ENCODE data around the gene ATP5PD. TPM values are rescaled to one million over a fixed set of nuclear protein-coding genes. Genes with fewer than 3 reads are reported as not detected.

The ATP5PD gene
- total and polyA plus RNA-seq, 2 of the 13 experiments (the other 11 are each of a cell fraction or from before 2014, with no cell fraction given): 158 to 428 TPM

- TF ChIP-seq, protein P1, sequence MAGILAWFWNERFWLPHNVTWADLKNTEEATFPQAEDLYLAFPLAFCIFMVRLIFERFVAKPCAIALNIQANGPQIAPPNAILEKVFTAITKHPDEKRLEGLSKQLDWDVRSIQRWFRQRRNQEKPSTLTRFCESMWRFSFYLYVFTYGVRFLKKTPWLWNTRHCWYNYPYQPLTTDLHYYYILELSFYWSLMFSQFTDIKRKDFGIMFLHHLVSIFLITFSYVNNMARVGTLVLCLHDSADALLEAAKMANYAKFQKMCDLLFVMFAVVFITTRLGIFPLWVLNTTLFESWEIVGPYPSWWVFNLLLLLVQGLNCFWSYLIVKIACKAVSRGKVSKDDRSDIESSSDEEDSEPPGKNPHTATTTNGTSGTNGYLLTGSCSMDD (CRISPR knock-in tag; IDR thresholded peaks at IDR 0.05): no peak
- TF ChIP-seq ZNF589 (CRISPR knock-in tag; conservative IDR thresholded peaks at IDR 0.05) (peak; percentile 67; the same call in 1 of the 2 replicates), ZNF639 (CRISPR knock-in tag; conservative IDR thresholded peaks at IDR 0.05) (peak; percentile 60; the same call in 1 of the 2 replicates), GMEB1 (CRISPR knock-in tag; IDR thresholded peaks at IDR 0.05; ENCODE audit: borderline replicate concordance) (no peak; the same call in 1 of the 2 replicates), PBX3 (CRISPR knock-in tag; IDR thresholded peaks at IDR 0.05; ENCODE audit: borderline replicate concordance) (0 out of 2 replicates have a peak, but pooled peaks have one; percentile 7), ZBTB21 (CRISPR knock-in tag; IDR thresholded peaks at IDR 0.05) (no peak), ZNF670 (CRISPR knock-in tag; IDR thresholded peaks at IDR 0.05; ENCODE audit: borderline replicate concordance) (peak; percentile 27; the same call in 1 of the 2 replicates), IKZF4 (CRISPR knock-in tag; IDR thresholded peaks at IDR 0.05; ENCODE audit: borderline replicate concordance, low read depth, not compliant biosample characterization) (no peak), PPARG (CRISPR knock-in tag; conservative IDR thresholded peaks at IDR 0.05) (peak; percentile 70), ZSCAN25 (CRISPR knock-in tag; IDR thresholded peaks at IDR 0.05) (no peak), KAT8 (CRISPR knock-in tag; IDR thresholded peaks at IDR 0.05) (peak; percentile 51; the same call in 1 of the 2 replicates), KDM6A (CRISPR knock-in tag; IDR thresholded peaks at IDR 0.05; ENCODE audit: low read depth) (no peak), SNAPC2 (CRISPR knock-in tag; IDR thresholded peaks at IDR 0.05) (no peak), TFDP2 (CRISPR knock-in tag; IDR thresholded peaks at IDR 0.05) (peak; percentile 17; the same call in 1 of the 2 replicates)
- TF ChIP-seq, protein P2, sequence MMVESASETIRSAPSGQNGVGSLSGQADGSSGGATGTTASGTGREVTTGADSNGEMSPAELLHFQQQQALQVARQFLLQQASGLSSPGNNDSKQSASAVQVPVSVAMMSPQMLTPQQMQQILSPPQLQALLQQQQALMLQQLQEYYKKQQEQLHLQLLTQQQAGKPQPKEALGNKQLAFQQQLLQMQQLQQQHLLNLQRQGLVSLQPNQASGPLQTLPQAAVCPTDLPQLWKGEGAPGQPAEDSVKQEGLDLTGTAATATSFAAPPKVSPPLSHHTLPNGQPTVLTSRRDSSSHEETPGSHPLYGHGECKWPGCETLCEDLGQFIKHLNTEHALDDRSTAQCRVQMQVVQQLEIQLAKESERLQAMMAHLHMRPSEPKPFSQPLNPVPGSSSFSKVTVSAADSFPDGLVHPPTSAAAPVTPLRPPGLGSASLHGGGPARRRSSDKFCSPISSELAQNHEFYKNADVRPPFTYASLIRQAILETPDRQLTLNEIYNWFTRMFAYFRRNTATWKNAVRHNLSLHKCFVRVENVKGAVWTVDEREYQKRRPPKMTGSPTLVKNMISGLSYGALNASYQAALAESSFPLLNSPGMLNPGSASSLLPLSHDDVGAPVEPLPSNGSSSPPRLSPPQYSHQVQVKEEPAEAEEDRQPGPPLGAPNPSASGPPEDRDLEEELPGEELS (CRISPR knock-in tag; IDR thresholded peaks at IDR 0.05): peak; percentile 76; the same call in 1 of the 2 replicates
- TF ChIP-seq, protein P3, sequence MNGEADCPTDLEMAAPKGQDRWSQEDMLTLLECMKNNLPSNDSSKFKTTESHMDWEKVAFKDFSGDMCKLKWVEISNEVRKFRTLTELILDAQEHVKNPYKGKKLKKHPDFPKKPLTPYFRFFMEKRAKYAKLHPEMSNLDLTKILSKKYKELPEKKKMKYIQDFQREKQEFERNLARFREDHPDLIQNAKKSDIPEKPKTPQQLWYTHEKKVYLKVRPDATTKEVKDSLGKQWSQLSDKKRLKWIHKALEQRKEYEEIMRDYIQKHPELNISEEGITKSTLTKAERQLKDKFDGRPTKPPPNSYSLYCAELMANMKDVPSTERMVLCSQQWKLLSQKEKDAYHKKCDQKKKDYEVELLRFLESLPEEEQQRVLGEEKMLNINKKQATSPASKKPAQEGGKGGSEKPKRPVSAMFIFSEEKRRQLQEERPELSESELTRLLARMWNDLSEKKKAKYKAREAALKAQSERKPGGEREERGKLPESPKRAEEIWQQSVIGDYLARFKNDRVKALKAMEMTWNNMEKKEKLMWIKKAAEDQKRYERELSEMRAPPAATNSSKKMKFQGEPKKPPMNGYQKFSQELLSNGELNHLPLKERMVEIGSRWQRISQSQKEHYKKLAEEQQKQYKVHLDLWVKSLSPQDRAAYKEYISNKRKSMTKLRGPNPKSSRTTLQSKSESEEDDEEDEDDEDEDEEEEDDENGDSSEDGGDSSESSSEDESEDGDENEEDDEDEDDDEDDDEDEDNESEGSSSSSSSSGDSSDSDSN (CRISPR knock-in tag; IDR thresholded peaks at IDR 0.05): no peak; the same call in none of the 2 replicates
Observed at GRCh38 chr17:75087558-75088453, 41.0 kb upstream of the ATP5PD start, which contains the start of gene SLC16A5 (continued).
